Measurements from ENCODE around the gene TSR1. TPM values are rescaled to one million over a fixed set of nuclear protein-coding genes. Genes with fewer than 3 reads are reported as not detected.

TSR1 gene
- total RNA-seq, 4 donors from 2014 or later, result 21.9 to 36.0 (median 33.0) TPM

DNA sequence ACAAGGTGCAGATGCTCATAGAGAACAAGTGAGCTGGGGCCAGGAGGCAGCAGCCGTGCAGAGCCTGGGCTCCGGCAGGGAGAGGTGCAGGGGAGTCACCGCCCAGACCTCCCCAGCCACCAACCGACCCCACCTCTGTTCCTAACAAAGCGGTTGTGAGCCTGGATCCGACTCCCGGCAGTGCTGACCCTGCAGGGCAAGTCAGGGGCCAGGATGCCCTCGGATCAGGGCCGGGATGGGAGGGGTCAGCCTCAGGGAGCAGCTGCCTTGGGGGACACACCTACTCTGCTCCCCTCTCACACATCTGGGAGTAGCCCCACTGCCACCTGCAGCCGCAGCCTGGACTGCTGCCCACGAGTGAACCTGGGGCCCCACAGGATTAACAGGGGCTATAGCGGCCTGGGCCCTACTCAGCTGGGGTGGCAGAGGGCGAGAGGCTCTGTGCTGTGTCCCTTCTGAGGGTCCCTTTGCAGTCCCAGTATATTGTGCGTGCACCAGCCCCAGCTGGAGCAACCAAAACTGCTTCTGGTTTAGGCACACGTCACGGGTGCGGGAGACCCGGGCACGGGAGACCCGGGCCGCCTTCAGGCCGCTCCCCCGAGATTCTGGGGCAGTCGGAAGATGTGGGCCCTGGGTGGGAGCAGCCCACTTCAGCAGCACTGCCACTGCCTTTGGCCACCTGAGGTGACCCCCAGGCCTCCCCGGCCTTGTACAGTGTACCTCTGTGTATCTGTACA, 43.4 kb upstream of the TSR1 start:
- TF ChIP-seq, protein P1, sequence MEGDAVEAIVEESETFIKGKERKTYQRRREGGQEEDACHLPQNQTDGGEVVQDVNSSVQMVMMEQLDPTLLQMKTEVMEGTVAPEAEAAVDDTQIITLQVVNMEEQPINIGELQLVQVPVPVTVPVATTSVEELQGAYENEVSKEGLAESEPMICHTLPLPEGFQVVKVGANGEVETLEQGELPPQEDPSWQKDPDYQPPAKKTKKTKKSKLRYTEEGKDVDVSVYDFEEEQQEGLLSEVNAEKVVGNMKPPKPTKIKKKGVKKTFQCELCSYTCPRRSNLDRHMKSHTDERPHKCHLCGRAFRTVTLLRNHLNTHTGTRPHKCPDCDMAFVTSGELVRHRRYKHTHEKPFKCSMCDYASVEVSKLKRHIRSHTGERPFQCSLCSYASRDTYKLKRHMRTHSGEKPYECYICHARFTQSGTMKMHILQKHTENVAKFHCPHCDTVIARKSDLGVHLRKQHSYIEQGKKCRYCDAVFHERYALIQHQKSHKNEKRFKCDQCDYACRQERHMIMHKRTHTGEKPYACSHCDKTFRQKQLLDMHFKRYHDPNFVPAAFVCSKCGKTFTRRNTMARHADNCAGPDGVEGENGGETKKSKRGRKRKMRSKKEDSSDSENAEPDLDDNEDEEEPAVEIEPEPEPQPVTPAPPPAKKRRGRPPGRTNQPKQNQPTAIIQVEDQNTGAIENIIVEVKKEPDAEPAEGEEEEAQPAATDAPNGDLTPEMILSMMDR (IDR thresholded peaks at IDR 0.05; ENCODE audit: low read depth), result no peak

DNA sequence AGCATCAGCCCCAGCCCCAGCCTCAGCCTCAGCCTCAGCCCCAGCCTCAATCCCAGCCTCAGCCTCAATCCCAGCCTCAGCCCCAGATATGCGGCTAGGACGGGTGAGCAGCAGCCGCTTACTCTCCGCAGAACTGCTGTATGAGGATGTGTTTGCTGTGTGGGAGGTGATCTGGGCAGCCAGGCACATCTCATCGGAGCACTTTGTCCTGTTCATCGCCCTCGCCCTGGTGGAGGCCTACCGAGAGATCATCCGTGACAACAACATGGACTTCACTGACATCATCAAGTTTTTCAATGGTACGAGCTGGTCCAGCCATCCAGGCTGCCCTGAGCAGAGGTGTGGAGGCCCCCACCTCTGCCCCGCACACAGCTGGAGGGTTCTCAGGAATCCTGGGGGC, 42.6 kb upstream of the TSR1 start:
- TF ChIP-seq, protein P1 (IDR thresholded peaks at IDR 0.05; ENCODE audit: low read depth), result no peak

DNA sequence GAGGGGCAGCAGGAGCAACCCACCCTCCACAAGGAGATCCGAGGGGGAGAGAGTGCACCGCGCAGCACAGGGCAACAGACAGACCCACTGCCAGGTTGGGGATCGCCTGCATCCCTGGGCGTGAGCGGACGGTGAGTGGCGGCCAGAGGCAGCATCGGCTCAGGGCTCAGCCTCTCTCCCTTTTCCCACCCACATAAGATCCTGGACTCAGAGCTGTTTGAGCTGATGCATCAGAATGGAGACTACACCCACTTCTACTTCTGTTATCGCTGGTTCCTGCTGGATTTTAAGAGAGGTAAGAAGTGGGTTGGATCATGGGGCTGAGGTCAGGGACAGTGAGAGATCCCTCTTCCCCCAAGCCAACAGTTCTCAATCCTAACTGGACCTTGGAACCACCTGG, 41.4 kb upstream of the TSR1 start:
- TF ChIP-seq, protein P1 (IDR thresholded peaks at IDR 0.05; ENCODE audit: low read depth), result no peak

DNA sequence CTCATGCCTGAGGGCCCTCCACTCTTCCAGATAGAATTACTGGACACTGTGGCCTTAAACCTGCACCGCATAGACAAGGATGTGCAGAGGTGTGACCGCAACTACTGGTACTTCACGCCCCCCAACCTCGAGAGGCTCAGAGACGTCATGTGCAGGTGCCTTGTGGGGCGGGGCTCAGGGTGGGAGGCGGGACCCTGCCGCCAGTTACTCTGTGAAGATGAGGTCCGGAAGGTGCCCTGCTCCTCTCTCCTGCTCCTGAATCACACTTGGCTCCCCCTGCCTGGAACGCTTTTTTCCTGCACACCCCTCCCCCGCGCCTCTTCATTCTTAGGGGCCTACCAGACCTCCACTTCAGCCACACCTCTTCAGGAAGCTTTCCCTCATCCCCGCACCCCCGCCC, 39.9 kb upstream of the TSR1 start:
- TF ChIP-seq, protein P1 (IDR thresholded peaks at IDR 0.05; ENCODE audit: low read depth), result no peak

DNA sequence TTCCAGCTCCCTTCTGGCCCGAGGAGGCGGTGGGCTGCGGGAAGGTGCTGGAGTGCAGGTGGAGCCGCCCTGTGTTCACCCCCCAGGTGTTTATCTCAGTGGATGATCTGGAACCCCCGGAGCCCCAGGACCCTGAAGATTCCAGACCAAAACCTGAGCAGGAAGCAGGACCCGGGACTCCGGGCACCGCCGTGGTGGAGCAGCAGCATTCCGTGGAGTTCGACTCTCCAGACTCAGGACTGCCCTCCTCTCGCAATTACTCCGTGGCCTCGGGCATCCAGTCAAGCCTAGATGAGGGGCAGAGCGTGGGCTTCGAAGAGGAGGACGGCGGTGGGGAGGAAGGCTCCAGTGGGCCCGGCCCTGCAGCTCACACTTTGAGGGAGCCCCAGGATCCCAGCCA, 39.1 kb upstream of the TSR1 start:
- TF ChIP-seq, protein P1 (IDR thresholded peaks at IDR 0.05; ENCODE audit: low read depth), result no peak

DNA sequence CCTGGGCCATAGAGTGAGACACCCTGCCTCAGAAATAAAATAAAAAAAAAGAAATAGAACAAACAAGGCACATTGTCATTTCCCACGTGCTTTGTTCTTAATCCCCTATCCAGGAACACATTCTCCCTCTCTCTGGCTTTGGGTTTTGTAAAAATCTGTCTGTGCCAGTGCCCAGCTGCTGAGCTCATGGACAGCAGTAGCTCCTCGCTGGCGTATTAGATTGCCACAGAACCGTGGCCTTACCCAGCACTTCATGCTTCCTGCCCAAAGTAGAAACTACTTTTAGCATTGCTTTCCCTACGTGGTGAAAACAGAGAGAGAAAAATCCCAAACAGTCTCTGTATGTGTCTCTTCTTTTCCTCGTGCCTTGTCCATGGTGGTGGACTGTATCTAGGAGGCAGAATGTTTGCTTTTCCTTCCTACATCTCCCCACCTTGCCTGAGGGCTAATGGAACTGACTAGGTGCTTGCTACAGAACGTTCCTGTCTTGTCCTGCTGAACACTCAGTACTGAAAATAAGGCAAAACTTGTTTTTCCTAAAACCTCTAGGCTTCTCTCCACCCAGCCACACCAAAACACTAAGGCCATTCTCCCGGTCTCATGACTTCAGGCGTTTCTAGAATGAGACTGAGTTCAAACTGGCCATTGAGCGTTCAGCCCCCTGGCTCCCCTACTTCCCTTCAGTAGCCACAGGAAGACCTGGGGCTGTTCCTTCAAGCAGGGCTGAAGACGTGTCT, 38.5 kb upstream of the TSR1 start:
- TF ChIP-seq, protein P1 (IDR thresholded peaks at IDR 0.05; ENCODE audit: low read depth), result no peak

DNA sequence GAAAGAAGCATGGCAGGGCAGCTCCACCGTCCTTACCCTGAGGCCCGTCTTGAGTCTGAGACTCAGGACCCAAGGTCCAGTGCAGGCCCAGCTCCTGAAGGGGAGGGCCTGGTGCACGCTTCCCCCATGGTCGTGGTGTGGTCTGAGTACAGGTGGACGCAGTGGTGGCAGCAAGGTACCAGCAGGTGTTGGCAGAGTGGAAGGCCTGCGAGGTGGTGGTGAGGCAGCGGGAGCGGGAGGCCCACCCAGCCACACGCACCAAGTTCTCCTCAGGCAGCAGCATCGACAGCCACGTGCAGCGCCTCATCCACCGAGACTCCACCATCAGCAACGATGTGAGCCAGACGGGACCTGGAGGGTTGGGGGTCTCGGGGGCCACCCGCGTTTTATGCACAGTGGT, 36.9 kb upstream of the TSR1 start:
- TF ChIP-seq, protein P1 (IDR thresholded peaks at IDR 0.05; ENCODE audit: low read depth), result no peak
